ENCODE results near the gene PTPN7.

PTPN7 gene

DNA sequence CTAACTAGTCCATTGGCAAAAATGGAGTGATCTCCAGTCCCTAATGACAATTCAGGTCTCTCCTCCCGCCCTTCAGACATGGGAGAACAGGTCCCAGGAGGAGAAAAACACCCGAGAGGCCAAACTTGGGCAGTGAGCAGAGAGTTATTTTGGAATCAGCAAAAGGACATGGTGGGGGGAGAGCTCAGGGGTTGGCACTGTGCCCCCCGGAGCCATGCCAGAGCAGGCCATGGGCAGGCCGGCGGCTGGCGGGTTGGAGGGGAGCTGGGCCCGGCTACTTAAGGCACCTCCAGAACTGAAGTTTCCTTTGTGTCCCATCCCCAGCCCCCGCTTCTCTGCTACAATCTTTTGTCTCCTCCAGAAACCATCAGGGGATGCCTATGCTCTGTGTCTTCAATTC is 40.3 kb upstream of the PTPN7 start:
- Histone ChIP-seq H3K4me2 (ENCODE audit: low read depth, low read length, poor library complexity, severe bottlenecking) (no peak overlapping the region), H3K4me1 (ENCODE audit: insufficient read depth, low read length, poor library complexity, severe bottlenecking) (peaks cover 13% of the 10 kb centered on the region), H3K27me3 (ENCODE audit: insufficient read depth, low read length, poor library complexity, severe bottlenecking) (no peaks in the 10 kb centered on the region), H3F3A (ENCODE audit: low read depth) (no peaks in the 10 kb centered on the region), H4K20me1 (ENCODE audit: insufficient read depth, low read length, poor library complexity, severe bottlenecking) (no peaks in the 10 kb centered on the region), H3K4me3 (ENCODE audit: low read length, poor library complexity, severe bottlenecking) (no peak overlapping the region), H3K9ac (ENCODE audit: low read depth, low read length, poor library complexity, severe bottlenecking) (no peak overlapping the region), H3K36me3 (ENCODE audit: insufficient read depth, low read length) (no peaks in the 10 kb centered on the region), H3K9me3 (ENCODE audit: insufficient read depth, low read depth, low read length) (no peaks in the 10 kb centered on the region), H3K9me2 (replicated peaks; ENCODE audit: low read depth, low read length) (no peaks in the 10 kb centered on the region), H2AFZ (ENCODE audit: low read length) (no peak overlapping the region), H3K79me2 (ENCODE audit: insufficient read depth, low read length) (no peaks in the 10 kb centered on the region)
- TF ChIP-seq, protein P1, sequence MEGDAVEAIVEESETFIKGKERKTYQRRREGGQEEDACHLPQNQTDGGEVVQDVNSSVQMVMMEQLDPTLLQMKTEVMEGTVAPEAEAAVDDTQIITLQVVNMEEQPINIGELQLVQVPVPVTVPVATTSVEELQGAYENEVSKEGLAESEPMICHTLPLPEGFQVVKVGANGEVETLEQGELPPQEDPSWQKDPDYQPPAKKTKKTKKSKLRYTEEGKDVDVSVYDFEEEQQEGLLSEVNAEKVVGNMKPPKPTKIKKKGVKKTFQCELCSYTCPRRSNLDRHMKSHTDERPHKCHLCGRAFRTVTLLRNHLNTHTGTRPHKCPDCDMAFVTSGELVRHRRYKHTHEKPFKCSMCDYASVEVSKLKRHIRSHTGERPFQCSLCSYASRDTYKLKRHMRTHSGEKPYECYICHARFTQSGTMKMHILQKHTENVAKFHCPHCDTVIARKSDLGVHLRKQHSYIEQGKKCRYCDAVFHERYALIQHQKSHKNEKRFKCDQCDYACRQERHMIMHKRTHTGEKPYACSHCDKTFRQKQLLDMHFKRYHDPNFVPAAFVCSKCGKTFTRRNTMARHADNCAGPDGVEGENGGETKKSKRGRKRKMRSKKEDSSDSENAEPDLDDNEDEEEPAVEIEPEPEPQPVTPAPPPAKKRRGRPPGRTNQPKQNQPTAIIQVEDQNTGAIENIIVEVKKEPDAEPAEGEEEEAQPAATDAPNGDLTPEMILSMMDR (conservative IDR thresholded peaks at IDR 0.05; ENCODE audit: low read length), result no peak
- TF ChIP-seq EZH2phosphoT487 (IDR thresholded peaks at IDR 0.05; ENCODE audit: borderline replicate concordance), result no peak

DNA sequence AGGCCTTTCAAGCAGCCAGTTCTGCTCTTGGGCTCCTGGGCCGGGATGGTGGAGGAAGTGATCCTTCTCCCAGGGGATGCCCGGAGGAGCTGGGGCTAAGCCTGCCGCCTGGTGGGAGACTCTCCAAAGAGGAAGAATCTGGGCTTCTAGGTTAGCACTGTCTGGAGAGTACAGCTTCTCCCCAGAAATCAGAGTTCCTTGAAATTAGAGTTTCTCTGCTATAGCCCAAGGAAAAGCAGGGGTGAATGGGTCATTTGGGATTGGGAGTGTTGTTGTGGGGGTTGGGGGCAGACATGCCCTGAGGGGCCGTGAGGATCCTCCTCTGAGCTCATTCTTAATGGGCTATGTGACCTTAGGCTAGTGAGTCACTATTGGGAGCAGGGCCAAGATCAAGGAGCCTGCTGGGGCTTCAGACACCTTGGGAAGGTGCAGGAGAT is 39.7 kb upstream of the PTPN7 start:
- Histone ChIP-seq H3K27me3 (ENCODE audit: insufficient read depth, low read length, poor library complexity, severe bottlenecking) (no peaks in the 10 kb centered on the region), H2AFZ (ENCODE audit: low read length) (no peak overlapping the region), H3K4me3 (ENCODE audit: low read length, poor library complexity, severe bottlenecking) (no peak overlapping the region), H3K4me1 (ENCODE audit: insufficient read depth, low read length, poor library complexity, severe bottlenecking) (peaks cover 13% of the 10 kb centered on the region), H3K36me3 (ENCODE audit: insufficient read depth, low read length) (no peaks in the 10 kb centered on the region), H3K4me2 (ENCODE audit: low read depth, low read length, poor library complexity, severe bottlenecking) (no peak overlapping the region), H3K79me2 (ENCODE audit: insufficient read depth, low read length) (no peaks in the 10 kb centered on the region), H3K9me2 (replicated peaks; ENCODE audit: low read depth, low read length) (no peaks in the 10 kb centered on the region), H3F3A (ENCODE audit: low read depth) (no peaks in the 10 kb centered on the region), H3K9me3 (ENCODE audit: insufficient read depth, low read depth, low read length) (no peaks in the 10 kb centered on the region), H3K9ac (ENCODE audit: low read depth, low read length, poor library complexity, severe bottlenecking) (no peak overlapping the region), H4K20me1 (ENCODE audit: insufficient read depth, low read length, poor library complexity, severe bottlenecking) (no peaks in the 10 kb centered on the region)
- TF ChIP-seq, protein P1 (conservative IDR thresholded peaks at IDR 0.05; ENCODE audit: low read length), result no peak
- no peak for TF ChIP-seq EZH2phosphoT487 (IDR thresholded peaks at IDR 0.05; ENCODE audit: borderline replicate concordance)

DNA sequence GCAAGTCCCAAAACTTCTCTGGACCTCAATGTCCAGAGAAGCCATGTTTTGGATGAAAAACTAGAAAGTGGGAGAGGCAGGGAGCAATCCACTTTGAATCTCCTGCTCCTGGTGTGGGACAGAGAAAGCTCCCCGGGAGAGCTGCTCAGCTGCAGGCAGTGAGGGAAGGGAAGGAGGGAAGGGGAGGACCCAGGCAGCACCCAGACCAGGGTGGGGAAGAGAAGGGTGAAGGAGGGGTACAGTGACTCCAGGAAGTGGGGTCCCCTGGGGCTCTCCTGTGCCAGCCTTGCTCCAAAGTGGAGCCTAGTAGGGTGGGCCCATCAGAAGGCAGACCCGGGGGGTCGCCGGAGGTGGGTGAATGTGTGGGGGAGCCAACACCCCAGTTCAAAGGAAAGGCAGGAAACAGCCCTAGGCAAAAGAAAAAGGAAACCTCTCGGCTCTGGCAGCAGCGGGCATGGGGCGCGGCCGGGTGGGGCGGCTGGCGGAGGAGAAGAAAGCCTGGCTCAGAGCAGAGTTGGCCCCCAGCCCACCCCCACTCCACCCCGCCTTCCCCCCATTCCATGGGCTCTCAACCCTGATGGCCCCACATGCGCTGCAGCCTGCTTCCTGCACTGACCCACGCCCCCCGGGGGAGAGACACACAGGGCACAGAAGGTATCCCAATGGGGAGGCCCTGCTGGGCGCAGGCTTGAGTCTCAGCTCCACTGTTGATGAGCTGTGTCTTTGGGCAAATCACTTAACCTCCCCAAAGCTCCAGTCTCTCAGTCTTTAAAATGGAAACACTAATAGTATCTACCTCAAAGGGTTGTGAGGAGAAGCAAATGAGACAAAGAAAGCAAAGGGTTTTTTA is 38.9 kb upstream of the PTPN7 start:
- Histone ChIP-seq H3K4me1 (ENCODE audit: insufficient read depth, low read length, poor library complexity, severe bottlenecking) (peaks cover 13% of the 10 kb centered on the region), H3F3A (ENCODE audit: low read depth) (no peaks in the 10 kb centered on the region), H2AFZ (ENCODE audit: low read length) (no peak overlapping the region), H3K9me3 (ENCODE audit: insufficient read depth, low read depth, low read length) (no peaks in the 10 kb centered on the region), H4K20me1 (ENCODE audit: insufficient read depth, low read length, poor library complexity, severe bottlenecking) (no peaks in the 10 kb centered on the region), H3K4me3 (ENCODE audit: low read length, poor library complexity, severe bottlenecking) (no peak overlapping the region), H3K4me2 (ENCODE audit: low read depth, low read length, poor library complexity, severe bottlenecking) (no peak overlapping the region), H3K9me2 (replicated peaks; ENCODE audit: low read depth, low read length) (no peaks in the 10 kb centered on the region), H3K9ac (ENCODE audit: low read depth, low read length, poor library complexity, severe bottlenecking) (no peak overlapping the region), H3K27me3 (ENCODE audit: insufficient read depth, low read length, poor library complexity, severe bottlenecking) (no peaks in the 10 kb centered on the region), H3K36me3 (ENCODE audit: insufficient read depth, low read length) (no peaks in the 10 kb centered on the region), H3K79me2 (ENCODE audit: insufficient read depth, low read length) (no peaks in the 10 kb centered on the region)
- TF ChIP-seq EZH2phosphoT487 (IDR thresholded peaks at IDR 0.05; ENCODE audit: borderline replicate concordance), result no peak
- TF ChIP-seq, protein P1 (conservative IDR thresholded peaks at IDR 0.05; ENCODE audit: low read length), result no peak
